ENCODE results near the gene DRD3.

DNA sequence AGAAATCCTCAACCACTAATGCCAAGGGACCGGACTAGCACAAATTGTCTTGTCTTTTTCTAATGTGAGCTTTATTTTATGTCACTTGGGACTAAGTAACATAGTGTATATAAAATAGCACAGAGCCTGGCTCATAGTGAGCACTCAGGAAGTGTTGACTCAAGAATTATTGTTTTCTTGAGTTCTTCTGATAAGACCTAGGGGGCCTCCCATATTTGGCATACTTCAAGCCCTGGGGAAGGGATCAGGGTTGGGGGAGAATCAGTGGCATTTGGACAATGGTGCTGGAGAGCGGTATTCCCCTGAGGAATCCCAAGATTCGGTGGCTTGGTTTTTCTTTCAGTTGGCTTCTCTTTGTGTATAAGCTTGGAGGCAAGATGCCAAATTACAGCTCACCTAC lies 39.2 kb upstream of the DRD3 start:
- TF ChIP-seq, protein P1, sequence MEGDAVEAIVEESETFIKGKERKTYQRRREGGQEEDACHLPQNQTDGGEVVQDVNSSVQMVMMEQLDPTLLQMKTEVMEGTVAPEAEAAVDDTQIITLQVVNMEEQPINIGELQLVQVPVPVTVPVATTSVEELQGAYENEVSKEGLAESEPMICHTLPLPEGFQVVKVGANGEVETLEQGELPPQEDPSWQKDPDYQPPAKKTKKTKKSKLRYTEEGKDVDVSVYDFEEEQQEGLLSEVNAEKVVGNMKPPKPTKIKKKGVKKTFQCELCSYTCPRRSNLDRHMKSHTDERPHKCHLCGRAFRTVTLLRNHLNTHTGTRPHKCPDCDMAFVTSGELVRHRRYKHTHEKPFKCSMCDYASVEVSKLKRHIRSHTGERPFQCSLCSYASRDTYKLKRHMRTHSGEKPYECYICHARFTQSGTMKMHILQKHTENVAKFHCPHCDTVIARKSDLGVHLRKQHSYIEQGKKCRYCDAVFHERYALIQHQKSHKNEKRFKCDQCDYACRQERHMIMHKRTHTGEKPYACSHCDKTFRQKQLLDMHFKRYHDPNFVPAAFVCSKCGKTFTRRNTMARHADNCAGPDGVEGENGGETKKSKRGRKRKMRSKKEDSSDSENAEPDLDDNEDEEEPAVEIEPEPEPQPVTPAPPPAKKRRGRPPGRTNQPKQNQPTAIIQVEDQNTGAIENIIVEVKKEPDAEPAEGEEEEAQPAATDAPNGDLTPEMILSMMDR (IDR thresholded peaks at IDR 0.05; ENCODE audit: low read depth, low read length, poor library complexity, severe bottlenecking): no peak
- no peak for TF ChIP-seq EZH2phosphoT487 (IDR thresholded peaks at IDR 0.05; ENCODE audit: borderline replicate concordance, low read length)

All from DOHH2 (cell line).